NCI-H2227 (cell line): ENCODE results near the gene CLCNKA.
"Not testable (repeated sequence)": the region's sequence is repeated elsewhere in the genome, so short reads cannot be mapped to it uniquely, and the experiment has no call there.

Experiments used
- DNase-seq: peaks from one replicate; lab custom pipeline; 2025; ENCODE audit not compliant: unreplicated experiment; lab: John Stamatoyannopoulos, UW

The CLCNKA gene

DNA sequence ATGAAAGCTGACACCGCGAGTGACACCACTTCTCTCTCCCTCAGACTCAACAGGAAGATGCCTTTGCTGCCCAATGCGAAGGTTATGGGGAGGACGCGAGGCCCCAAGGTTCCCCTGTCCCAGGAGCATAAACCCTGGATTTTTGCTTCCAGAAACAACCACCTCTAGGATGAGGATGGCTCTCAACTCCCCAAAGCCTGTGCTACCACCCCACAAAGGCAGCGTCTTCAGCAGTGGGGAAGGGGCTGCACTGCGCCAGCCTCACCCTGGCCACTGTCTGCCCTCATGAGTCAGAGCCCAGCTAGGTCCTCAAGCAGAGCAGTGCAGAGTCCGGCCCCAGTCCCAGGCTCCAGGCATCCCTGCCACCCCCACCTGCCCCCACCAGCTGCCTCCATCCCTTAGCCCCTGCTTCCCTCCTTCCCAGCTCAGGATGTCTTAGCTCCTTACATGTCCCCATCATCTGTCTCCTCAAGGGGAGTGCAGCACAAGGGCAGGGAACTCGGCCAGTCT lies 24.7 kb upstream of the CLCNKA start:
- DNase-seq, result no peak

DNA sequence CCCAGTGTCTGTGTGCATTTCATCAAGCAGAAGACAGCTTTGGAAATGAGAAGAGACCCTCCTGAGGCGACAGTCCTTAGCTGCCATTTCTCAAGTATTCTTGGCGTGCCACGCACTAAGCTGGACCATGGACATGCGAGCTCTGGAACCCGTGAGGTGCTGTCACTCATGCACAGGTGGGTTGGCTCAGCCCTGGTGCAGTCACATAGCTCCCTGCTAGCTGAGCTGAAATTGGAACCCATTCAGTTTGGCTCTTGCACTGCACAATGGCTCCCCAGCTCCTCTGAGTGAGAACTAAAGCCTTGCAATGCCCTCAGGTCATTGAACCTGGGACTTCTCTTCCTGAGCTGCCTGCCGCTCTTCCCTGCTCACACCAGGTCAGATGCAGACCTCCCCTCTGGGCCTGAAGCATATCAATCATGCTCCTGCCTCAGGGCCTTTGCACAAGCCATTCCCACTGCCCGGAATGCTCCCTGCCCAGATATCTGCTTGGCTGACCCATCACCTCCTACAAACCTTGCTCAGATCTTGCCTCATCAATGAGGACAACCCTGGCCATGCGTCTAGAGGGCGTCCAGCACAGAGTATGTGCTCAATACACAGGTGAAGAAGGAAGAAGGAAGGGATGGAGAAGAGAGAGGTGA lies 24.1 kb upstream of the CLCNKA start:
- no peak for DNase-seq

DNA sequence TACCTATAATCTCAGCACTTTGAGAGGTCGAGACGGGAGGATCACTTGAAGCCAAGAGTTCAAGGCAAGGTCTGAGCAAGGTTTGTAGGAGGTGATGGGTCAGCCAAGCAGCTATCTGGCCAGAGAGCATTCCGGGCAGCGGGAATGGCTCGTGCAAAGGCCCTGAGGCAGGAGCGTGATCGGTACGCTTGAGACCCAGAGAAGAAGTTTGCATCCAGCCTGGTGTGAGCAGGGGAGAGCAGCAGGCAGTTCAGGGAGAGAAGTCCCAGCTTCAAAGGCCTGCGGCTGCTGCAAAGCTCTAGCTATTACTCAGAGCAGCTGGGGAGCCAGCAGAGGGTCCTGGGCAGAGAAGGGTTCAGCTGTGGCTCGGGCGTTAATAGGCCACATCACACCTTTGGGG lies 22.9 kb upstream of the CLCNKA start:
- DNase-seq, result no peak

DNA sequence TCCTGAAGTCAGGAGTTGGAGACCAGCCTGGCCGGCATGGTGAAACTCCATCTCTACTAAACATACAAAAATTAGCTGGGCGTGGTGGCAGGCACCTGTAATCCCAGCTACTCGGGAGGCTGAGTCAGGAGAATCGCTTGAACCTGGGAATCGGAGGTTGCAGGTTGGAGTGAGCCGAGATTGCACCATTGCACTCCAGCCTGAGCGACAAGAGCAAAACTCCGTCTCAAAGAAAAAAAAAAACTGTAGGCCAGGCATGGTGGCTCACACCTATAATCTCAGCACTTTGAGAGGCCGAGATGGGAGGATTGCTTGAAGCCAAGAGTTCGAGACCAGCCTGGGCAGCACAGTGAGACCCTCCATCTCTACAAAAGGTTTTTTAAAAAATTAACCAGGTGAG lies 20.6 kb upstream of the CLCNKA start:
- not testable (repeated sequence) for DNase-seq

DNA sequence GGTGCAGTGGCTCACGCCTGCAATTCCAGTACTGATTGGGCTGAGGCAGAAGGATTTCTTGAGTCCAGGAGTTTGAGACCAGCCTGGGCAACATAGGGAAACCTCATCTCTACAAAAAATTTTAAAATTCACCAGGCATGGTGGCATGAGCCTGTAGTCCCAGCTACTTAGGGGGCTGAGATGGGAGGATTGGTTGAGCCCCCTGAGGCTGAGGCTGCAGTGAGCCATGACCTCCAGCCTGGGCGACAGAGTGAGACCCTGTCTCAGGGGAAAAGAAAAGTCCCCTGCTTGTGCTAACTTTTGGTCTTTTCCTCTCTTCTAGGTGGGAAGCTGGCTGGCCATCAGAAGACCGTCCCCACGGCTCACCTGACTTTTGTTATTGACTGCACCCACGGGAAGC lies 16.2 kb upstream of the CLCNKA start:
- DNase-seq, result no peak

DNA sequence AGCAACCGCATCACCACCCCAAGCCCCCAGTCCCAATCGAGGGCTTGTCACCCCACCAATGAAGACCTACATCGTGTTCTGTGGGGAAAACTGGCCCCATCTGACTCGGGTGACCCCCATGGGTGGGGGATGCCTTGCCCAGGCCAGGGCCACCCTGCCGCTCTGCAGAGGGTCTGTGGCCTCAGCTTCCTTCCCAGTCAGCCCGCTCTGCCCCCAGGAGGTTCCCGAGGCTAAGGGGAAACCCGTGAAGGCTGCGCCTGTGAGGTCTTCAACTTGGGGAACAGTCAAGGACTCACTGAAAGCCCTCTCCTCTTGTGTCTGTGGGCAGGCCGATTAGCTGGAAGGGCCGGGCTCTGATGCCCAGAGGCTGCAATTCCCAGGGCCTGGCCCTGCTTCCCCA lies 15.8 kb upstream of the CLCNKA start:
- no peak for DNase-seq

DNA sequence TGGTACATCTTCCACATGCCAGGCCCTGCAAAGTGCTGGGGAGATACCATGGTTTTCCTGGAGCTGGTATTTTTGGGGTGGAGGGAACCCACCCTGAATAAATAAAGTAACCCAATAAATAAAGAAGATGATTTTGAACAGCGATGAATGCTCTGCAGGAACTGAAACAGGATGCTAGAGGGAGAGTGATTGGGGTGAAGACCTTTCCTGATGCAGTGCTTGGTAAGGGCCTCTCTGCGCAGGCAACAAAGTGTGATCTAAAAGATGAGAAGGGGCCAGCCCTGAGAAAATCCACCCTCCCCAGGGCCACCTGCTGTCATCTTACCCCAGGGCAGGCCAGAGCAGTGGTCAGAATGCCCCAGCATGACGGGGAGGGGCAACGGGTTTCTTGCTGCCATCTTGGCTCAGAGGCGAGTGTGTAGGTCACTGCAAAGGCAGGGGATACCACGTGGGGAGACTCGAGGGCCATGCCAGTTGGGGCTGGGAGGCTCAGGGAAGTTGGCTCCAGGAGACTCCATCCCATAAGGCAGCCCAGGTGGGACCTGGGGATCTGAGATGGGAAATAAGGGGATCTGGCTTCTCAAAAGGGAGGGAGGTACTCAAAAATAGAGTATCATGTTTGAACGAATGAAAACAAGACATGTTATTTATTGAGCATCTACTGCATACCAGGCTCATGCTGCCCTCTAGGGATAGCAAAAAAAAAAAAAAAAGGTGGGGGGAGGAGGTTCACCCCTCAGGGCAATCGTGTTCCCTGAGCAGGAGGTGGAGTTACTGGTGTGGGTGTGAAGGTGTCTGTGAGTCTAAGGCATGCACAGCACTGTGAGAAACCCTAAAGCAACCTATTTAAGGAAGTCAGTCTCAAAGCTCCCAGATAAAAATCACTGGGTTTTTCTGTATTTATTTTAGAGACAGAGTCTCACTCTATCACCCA lies 15.0 kb upstream of the CLCNKA start:
- DNase-seq, result no peak

DNA sequence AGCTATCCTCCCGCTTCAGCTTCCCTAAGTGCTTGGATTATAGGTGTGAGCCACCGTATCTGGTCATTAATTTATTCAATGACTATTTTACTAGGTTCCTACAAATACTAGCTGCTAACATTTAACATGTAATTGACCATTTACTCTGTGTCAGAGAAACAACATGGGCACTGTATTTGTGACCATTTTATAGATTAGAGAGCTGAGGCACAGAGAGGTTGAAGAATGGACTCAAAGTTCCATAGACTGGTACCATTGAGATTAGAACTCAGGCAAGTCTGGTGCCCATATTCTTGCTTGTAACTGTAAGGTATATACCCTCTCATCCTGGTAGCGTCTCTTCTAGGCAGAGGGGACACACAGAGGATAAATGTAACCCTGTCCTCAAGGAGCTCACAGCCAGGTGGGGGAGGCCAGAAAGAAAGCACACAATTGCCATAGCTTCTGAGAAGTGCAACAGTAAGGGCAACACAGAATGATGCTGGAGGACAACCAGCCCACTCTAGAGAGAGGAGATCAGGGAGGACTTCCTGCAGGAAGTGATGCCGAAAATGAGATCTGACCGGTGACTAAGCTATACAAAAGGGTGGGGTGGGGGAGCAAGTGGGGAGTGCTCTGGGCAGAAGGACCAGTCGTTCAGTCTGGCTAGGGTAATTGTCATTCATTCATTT lies 14.0 kb upstream of the CLCNKA start:
- DNase-seq, result no peak

DNA sequence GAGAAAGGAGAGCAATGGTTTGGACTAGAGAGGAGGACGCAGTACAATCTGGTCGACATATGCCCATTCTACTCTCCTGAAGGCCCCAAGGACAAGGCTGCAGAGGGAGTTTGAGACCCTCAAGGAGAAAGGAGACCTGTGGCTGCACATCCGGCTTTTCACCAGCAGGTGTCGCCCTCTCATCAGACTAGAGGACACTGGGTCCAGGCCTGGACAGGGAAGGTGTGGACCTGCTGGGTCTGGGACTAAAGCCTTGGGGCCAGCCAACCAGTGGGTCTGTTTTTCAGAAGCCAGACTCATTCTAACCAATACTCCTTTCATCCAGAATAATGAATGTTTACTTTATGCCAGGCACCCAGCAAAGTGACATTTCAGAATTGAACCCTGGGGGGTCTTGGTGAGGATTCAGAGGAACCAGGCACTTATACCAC lies 12.8 kb upstream of the CLCNKA start:
- peak; percentile 92 for DNase-seq

DNA sequence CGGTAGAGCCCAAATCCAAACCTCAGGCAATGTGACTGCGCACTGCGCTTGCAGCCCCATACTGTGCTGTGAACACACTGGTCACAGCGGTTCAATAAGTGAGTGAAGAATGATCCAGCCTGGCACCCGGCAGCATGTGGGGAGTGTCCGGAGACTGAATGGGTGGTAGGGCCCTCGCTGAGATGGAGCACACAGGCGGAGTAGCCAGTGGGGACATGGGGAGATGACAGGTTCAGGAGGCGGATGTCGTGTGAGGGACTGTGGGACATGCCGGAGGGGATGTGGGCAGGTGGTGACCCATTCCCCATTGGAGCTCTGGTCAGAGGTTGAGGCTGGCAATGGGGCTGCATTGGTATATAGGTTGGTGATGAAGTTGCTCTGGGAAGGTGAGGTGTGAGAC lies 12.2 kb upstream of the CLCNKA start:
- DNase-seq, result no peak

DNA sequence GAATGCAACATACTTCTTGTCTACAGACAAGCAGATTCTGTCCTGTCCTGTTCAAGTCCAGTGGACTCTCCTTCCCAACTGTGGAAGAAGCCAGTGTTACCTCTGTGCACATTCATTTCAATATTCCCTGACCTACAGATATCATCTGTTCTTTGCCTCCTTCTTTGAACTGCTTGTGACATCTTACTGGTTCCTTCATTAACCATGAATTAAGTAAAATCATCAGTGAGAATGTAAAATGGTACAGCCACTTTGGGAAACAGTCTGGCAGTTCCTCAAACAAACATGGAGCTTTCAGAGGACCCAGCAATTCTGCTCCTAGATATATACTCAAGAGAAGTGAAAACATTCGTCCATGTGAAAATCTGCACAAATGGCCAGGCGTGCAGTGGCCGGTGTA lies 11.0 kb upstream of the CLCNKA start:
- DNase-seq, result no peak

DNA sequence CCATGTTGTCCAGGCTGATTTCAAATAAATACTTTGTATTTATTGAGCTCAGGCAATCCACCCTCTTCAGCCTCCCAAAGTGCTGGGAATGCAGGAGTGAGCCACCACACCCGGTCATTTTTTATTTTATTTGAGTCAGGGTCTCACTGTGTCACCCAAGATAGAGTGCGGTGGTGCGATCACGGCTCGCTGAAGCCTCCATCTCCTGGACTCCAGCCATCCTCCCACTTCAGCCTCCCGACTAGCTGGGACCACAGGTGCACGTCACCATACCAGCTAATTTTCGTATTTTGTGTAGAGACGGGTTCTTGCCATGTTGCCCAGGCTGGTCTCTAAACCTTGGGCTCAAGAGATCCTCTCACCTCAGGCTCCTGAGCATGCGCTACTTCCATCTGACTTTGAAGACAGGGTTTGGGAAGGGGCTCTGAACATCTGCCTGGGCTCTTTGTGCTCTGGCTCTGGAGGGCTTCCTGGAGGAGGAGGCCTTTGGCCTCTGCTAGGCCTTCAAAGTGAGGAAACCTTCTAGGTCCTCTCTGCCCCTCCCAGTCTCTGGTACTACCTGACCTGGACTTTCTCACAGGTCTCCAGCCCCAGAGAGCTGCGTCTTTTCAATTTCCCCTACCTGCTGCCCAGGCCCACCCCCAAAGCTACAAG lies 9.8 kb upstream of the CLCNKA start:
- no peak for DNase-seq

DNA sequence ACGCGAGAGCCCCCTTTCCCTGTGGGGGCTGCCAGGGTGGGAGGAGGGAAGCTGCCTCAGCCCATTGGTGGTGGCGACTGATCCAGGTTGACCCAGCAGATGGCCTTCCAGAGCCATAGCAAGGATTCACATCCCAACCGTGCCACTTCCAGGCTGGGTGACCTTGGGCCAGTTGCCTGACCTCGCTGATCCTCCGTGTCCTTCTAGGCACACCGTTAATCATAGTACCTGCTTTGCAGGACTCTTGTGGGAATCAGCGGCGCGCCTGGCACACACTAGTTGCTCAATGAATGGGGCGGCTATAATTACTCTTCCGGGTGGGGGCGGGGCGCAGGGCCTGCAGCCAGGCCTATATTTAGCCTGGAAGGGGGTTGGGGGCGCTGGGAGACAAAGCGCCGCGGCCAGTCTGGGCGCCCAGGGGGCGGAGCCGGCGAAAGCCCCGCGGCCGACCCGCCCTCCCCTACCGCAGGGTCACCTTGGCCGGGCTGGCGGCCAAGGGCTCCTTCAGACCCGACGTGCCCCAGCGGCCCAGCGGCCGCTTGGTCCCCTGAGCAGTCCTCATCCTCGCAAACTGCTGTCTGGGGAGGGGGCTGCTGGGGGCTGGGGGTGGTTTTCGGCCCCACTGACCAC lies 9.1 kb upstream of the CLCNKA start:
- peak; percentile 77 for DNase-seq

DNA sequence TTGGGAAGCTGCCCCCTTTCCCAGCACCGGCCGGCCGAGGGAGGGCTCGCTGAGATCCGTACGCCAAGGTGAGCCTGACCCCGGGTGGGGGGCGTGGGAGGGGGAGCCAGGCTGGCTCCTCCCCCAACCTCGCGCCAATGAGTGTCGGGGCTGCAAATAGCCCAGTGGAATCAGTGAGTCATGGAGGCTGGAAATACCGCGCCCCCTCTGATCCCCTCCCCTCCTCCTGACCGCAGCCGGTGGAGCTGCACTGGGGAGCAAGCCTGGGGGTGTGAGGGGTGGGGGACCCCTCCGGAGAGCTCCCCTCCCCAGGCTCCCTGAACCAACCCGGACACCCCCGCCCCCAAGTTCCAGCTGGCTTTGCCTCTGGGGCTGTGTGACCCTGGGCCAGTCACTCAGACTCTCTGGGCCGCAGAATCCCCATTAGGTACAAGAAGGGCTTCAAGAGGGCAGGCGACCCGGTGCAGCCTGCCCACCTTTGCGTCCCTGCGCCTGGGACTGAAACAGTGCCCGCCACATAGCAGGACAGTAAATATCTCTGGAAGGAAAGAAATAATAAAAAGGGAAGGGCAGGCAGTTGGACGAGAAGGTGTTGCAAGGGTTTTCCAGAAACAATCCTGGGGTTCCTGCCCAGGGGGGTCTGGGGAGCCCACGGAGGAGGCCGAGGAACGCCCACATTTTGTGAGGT lies 8.5 kb upstream of the CLCNKA start:
- peak; percentile 68 for DNase-seq

DNA sequence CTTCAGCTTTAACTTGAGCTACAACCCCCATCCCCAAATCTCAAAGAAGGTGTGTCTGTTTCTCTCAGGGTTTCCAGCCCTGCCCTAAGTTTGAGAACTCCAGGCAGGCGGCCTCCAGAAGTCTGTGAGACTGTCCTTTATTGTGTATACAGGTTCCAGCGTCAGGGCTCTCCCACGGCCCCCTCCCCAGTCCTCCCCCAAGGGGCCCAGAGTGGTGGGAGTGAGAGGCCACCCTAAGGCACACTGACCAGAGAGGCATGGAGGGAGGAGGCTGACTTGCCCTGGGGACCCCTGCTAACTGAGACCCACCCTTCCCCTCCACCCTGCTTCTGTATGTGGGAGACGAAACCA lies 8.0 kb upstream of the CLCNKA start:
- no peak for DNase-seq

DNA sequence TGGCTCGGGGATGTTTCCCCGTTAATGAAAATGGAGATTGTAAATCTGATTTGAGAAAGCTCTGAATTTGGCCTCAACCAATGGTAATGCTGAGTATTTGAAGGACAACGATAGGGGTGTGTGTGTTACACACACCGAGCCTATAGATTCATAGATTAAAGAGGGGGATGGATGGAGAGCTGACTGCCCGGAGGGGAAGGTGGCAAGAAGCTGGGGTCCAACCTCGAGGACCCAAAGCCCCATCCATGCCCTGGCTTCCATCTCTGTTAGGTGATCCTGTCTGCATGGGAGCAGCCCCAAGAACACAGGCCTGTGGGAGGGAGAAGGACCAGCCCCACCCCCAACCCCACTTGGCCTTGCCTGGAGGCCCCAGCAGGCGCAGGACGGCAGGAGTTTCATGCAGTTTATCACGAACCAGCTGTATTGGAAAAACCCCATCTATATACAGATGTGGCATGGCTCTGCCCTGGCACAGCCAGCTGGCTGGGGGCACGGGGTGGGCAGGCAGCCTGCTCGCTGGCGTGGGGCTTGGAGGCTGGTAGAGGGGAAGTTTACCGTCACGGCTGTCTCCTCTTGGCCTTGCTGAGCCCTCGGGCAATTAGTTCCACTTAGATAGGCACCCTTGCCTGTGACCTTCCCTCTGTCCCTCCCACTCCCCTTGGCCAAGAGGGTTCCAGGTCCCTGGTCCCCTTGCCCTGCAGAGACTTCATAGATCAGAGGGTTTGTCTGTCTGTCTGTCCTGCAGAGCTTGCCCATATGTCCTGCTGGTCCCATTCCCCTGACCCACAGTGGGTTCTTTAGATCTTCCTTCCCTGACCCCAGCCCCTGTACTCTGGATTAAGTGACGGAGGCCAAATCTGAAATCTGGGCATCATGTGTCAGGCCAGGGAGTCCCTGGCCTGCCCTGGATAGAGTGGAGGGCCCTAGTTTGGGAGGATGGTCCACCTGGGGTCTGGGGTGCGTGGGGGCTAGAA lies 7.0 kb upstream of the CLCNKA start:
- DNase-seq, result peak; percentile 28

DNA sequence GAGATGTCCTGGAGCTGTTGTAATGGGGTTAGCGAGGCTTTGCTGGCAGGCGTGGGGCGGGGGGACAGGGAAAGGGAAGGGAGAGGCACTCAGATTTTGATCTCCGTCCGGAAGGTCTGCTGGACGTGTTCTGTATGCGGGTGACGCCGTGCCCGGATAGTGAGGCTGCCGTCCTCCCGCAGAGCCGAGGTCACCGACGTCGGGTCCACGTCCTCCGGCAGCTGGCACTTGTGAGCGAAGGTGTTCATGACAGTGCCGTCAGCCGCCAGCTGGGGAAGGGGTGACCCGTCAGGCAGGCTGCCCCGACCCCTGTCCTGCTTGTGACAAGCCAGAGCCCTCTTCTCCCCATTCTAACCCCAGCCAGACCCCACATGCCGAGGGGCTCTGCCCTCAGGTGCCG lies 6.3 kb upstream of the CLCNKA start:
- DNase-seq, result no peak

DNA sequence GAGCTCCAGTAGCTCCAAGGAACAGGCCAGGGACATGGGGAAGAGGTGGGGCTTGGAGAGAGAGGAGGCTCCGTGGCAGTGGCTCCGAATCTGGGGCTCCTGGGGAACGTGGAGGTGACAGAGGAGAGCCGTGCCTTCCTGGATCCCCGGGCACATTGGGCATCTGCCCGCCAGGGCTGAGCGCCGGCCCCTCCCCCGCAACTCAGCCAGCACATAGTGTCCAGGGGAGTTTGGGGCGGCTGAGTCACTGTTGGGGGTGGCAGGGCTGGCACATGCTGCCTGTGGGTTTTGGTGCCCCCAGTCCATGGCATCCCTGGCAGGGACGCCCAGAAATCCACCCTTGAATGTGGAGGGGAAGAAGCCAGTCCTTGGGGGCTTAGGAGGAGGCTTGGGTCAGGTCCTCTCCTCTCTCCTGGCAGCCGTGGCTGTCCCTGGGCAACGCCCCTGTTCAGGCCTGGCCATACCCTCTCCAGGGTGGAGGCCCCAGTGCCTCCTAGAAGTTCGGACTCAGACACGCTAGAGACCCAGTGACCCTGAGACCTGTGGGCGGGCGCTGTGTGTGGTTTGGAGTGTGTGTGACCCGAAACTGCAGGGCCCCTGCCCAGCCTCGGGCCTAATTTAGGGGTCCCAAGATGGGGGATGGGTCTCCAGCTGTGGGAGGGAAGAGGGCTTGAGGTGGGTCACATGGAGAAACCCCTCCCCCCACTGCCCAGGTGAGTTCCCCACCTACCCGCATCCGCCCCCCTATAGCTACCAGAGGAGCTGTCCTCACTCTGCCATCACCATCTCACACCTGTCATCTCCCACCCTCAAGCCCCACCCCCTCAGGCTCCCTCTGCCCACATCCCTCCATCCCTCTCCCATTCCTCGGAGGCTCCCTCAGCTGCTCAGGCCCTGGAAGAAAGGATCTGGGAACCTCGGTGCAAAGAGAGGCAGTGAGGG lies 5.6 kb upstream of the CLCNKA start:
- no peak for DNase-seq
